NCI-H510A treated with DMSO at 0.1 percent for 48 hours (cell line): ENCODE measurements around the gene ULBP2.
"Not testable (repeated sequence)": the region's sequence is repeated elsewhere in the genome, so short reads cannot be mapped to it uniquely, and the experiment has no call there.

Source experiments
- DNase-seq: peaks from one replicate; lab custom pipeline; 2025; lab: John Stamatoyannopoulos, UW

ULBP2 gene

GRCh38 chr6:149909701-149910470 lies 31.9 kb upstream of the ULBP2 start:
- no peak for DNase-seq

DNA sequence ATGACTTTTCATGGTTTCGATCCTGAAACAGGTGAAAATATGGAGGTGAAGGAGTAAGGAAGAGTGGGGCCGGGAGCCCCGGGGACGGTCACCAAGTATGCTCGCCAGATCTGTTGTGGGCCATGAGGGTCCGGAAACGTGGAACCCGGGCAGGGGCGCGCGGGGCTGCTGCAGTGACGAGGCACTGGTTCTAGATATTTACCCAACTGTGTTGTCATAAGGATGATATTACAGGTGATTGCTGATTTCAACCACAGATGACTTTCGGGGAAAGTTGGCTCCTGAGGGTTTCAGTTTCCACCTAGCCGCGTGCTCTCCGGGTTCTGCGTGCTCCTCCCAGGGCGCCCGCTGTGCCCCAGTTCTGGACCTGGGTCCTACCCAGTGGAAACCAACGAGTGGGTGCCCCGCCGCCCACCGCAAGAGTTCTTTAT lies 31.1 kb upstream of the ULBP2 start:
- no peak for DNase-seq

DNA sequence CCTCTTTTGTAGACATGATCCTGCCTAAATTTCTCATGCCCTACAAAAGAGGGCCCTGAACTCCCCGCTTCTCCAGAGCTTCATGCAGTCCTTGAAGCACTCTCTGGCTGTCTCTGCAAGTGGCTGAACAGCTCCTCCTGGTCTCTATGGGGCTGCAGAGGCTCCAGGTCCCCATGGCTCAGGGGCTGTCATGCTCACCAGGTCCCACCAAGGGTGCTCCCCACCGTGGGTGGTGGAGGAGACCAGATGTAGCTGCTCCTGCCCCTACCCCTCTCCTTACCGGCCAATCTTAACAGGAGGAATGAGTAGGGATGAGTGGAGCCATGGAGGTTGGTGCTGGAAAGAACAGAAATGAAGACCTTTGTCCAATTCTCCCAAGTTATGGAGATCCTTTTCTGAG lies 29.1 kb upstream of the ULBP2 start:
- not testable (repeated sequence) for DNase-seq

GRCh38 chr6:149913085-149913484 lies 28.7 kb upstream of the ULBP2 start:
- DNase-seq = no peak

- DNase-seq = no peak
Measured at GRCh38 chr6:149913540-149914240, 28.1 kb upstream of the ULBP2 start.

DNA sequence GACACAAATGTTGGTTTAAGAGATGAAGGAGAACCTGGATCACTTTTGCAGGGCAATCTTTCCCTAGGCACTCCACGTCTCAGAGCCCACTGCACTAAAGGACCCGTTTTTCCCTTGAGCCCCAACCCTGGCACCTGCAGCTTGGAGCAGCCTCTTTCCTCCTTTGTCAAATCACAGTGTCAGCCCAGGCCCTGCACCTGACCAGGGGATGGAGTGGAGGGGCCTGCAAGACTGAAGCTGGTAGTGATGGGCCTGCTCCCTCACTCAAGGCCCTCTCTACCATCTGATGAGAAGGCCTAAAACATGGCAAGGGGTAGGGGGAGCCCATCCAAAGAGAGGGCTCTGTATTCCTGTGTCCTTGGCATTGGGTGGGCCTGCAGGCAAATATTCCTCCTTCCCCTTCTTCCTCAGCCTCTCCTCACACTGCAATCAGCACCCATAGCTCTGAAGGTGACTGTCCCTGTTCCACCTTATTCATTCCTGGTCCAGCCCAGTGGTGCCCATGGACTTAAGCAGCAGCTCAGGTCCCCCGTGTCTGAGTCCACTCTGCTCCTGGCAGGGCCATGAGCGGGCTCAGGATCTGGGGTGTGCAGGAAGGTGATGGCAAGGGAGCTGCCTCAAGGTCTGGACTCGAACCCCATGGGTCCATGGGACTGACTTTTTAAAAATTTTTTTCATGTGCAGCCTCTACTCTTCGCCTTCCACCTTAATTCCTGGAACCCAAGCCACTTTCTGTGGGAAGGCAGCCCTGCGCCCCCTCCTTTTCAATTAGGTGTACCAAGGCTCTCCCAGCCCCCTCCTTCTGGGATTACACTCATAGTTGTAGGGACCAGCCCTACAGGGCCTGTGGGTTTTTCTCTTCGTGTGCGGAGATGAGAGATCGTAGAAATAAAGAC lies 25.6 kb upstream of the ULBP2 start:
- DNase-seq = no peak

- no peak for DNase-seq
Measured at GRCh38 chr6:149917679-149918078, 24.1 kb upstream of the ULBP2 start.

DNA sequence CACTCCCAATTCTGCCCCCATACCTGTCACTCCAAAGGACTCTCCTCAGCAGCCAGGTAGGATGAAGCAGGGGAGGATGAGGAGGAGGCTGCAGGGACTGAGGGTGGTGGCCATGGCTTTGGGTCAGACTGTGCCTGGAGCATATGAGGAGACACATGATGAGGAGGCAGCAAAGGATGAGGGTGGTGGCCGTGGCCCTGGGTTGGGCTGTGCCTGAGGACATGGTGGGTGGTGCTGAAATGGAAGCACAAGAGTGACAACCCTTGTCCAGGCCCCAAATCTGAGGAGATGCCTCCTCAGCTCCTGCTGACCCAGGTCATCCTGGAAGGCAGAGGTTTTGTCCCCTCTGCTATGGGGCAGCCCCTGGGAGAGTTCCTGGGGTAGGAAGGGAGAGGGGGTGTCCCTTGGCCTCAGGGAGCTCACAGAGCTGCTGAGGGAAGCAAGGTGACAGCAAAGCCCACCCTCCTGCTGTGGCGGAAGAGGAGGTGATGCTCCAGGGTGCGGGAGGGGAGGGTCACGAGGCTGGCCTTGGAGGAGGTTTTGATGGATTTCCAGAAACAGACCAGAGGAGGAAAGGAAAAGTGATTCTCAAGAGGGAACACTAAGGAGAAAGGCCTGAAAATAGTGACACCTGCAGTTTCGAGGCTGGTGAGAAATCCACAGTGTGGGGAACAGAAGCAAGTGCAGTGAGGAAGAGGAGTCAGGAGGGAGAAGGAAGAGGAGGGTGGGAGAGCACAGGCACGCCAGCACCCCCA lies 23.5 kb upstream of the ULBP2 start:
- DNase-seq = no peak

- not testable (repeated sequence) for DNase-seq
Measured at GRCh38 chr6:149919126-149919833, 22.5 kb upstream of the ULBP2 start.

GRCh38 chr6:149919834-149920225 lies 22.0 kb upstream of the ULBP2 start:
- DNase-seq = no peak

- DNase-seq = no peak
Measured at GRCh38 chr6:149921361-149921760, 20.5 kb upstream of the ULBP2 start.

- not testable (repeated sequence) for DNase-seq
Measured at GRCh38 chr6:149922091-149922490, 19.7 kb upstream of the ULBP2 start.

DNA sequence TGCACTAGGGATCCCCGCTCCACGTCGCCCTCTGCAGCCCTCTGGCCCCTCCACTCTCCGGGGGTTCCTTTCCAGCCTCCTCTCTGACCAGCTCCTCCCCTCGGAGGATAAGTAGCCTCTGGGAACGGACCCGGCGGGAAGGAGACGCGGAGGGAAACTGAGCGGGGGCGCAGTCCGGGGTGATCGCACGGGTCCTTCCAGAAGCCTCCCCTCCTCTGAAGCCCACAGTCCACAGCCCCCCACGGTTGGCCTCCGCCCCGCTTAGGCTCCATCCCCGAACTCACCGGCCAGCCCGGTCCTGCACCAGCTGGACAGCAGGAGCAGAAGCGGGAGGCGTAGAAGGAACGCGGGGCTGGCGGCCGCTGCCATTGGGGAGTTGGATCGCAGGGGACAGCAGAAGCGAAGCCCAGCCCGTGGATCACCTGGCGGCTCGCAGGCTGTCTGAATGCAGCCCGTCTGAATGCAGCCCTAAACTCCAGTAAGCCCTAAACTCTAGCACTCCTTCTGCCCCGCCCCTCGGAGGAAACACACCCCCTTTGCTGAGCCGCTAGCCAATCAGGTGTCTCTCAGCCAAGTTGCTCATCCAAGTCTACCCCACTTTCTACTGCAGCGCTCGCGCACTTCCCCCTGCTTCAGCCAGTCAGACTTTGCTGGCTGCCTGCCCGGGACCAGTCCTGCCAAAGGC lies 19.0 kb upstream of the ULBP2 start, which contains the start of gene RAET1G:
RAET1G (minus strand) TSS at position 480 of the 685 bp plus-strand sequence; CDS start at position 369, 111 bp downstream.
- DNase-seq = peak; percentile 89

- no peak for DNase-seq
Measured at GRCh38 chr6:149923327-149923986, 18.4 kb upstream of the ULBP2 start.

GRCh38 chr6:149924206-149924932 lies 17.4 kb upstream of the ULBP2 start:
- no peak for DNase-seq

DNA sequence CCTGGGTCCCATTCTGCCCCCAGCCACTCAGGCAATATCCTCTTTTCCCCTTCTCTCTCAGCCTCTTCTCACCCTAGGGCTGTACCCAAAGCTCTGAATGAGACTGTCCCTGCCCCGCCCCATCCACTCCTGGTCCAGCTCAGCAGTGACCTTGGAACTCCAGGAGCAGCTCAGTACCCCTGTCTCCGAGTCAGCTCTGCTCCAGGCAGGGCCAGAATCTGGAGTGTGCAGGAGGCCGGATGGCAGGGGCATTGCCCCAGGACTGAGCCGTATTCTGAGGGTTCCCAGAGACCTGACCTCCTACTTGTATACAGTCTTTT lies 16.9 kb upstream of the ULBP2 start:
- DNase-seq = no peak

DNA sequence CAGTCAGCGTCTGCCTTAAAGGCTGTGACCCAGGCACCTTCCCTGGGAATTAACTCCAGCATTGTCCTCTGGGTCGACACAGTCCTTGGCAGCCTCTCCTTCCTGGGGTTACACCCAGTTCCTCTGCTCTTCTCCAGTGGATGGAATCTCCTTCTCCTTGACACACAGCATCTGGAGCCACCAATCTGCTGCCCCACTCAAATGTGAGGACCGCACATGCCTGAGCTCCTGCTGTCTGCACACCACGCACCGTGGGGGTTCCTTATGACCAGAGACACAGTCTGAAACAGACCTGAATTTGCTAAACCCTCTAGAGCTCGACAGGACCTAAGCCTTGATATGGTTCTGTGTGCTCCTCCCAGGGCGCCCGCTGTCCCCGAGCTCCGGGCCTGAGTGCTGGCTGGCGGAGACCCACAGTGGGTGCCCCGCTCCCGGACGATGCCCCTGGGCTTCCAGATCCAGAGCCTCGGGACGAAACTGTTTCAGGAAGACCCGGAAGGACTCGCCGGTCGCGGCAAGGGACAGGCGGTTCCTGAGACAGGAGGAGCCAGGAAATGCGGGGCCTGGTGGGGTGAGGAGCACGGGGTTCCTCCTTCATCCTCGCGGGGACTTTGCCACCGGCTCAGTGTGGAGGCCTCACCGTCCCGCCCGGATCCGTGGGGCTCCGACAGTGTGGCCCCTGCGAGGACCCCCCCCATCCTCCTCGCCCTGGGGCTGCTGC lies 16.4 kb upstream of the ULBP2 start:
- no peak for DNase-seq

DNA sequence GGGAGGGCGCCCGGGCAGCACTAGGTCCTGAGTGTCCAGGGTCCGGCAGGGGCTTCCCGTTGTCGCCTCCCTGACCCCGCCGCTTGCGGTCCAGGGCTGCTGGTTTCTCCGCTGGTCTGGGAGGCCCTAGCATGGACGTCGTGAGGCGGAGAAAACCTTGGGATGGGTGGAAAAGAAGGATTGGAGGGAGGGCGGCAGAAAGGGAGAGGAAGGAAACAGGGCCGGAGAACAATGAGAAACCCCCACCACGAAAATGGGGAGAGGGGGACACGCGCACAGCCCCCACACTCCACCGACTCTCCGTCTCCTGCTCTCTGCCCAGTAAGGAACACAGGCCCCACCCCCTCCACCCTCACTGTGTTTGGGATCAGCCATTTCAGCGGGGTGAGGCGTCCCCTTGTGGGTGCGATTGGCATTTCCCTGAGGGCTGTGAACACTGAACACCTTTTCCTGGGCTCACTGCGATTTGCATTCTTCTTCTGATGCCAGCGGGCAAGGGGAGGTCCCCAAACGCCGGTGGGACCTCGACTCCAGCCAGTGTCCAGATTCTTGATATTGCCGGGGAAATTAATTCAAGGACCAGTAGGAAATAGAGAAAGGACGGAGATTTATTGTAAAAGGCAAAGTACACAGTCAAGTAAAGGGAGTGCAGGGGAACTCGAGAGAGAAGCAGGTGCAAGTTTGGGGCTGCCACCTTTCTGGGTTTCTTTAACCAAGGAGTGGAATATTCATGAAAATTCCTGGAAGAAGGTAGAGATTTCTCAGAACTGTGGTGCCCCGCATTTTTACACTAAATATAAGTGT lies 15.6 kb upstream of the ULBP2 start:
- DNase-seq = peak; percentile 29
